Measurements from ENCODE around the gene FERMT1.
"Not testable (repeated sequence)": the region's sequence is repeated elsewhere in the genome, so short reads cannot be mapped to it uniquely, and the experiment has no call there.

FERMT1 gene

DNA sequence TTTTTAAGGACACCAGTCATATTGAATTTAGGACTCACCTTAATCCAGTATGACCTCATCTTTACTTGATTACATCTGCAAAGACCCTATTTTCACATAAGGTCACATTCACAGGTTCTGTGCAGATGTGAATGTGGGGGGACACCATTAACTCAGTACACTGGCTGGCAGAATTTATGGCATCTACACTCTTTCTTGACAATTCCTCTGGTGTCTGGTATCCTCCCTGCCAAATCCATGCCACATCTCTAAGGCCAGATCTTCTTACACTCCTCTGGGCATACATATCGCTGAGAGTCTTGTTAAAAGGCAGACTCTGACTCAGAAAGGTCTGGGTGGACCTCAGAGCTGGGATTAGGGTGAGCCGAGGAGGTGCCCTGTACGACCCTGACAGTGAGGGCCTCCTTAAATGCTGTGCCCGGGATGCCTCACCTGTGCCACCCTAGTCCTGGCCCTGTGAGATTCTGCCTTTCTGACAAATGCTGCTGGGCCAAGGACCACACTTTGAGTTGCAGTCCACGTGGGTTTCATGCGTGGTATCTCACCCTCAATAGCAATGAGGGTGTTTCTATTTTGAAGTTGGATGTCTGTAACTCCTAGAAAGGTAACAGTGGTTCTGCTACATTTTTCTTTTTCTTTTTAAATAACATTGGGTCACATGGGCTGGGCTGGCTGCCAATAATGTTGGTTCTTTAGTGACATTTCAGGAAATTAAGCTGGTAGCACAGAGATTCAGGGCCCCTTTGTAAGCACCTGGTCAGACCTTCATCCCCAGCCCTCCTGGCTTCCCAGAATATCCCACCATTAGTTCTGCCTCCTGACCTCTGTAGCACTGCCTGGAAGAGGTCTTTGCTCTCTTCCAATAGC is 51.8 kb downstream of the FERMT1 start:
- no peak for DNase-seq (ENCODE audit: low read depth in 2 of 2)

DNA sequence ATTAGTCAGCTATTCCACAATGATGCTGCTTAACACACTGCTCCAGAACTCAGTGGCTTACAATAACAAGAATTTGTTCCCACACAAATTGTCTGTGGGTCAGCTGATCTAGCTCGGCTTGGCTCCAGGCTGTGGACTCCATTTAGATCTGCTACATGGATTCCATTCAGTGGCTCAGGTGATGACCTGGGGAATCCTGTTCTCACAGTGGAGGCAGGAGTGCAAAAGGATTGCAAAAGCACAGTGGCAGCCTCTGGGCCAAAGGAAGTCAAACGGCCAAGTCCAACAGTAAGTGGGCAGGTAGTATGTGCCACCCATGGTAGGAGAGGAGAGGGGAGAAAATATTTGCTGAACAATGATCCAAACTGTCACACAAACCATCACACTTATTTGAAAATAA is 53.2 kb downstream of the FERMT1 start:
- no peak for DNase-seq (ENCODE audit: low read depth in 2 of 2)

DNA sequence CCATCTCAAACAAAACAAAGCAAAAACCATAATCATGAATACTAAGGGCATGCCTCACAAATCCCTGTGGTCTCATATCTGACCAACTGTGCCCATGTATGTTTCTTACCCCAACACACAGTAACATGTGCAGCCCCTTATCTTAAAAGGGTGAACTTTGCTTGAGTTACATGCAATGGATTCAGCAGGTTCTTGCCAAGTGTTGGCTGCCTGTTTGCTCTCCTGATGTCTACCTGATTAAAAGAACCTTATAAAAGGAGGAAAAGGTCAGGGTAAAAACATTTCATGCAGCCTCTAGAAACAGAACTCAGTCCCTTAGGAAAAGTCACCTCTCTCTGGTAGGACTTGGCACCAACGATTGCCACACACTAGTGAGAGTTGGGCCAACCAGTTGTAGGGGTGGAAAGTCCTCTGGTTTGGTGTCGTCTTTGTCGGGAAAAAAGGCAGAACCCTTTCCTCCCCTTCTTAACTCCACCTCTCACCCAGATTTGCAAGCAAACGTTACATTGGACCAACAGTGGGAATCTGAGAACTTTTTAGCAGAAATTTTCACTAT is 55.0 kb downstream of the FERMT1 start:
- no peak for DNase-seq (ENCODE audit: low read depth in 2 of 2)

DNA sequence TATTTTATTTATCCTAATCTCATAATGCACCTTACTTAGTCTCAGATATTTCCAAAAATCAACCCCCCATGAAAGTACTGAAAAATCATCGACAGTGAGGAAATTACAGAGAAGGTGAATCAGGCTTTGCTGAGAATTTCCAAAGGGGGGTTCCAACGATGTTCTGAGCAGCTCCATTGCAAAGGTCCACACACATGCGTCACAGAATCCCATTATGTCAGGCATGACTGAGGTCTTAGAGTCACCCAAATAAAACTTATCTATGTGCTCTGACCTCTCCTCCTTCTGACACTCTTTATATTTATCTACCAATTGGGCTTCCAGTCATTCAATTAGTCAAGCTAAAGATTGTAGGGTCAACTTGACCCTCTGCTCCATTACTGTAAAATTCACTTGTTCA is 56.2 kb downstream of the FERMT1 start:
- no peak for DNase-seq (ENCODE audit: low read depth in 2 of 2)

DNA sequence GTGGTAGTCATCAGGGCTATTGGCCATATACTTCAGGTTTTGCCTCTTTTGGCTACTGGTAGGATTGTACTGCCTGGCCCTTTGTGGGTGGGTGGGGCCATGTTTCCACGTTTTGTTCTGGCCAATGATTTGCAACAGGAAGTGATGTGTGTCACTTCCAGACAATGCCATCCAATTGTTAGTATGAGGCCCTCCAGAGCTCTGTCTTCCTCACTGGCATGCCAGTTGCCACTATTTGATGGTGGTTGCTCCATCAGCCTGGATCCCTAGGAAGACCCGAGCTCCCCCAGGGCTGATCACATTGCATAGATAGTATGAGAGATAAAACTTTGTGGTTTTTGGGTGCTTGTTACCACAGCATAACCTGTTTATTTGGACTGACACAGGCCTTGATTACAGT is 61.3 kb downstream of the FERMT1 start:
- DNase-seq (ENCODE audit: low read depth in 2 of 2), result no peak

DNA sequence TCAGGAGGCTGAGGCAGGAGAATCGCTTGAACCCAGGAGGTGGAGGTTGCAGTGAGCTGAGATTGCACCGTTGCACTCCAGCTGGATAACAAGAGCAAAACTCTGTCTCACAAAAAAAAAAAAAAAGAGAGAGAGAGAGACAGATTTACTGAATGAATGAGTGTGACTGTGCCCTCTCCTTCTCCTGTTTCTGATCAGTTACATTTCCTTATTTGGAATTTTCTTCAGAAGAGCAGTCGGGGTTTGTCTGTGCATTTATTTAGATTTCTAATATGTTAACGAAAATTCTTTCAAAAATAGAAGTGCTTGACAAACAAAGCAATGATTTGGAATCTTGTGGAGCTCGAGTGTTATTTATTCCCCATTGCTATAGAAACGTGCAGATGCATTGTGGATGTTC is 62.6 kb downstream of the FERMT1 start:
- DNase-seq (ENCODE audit: low read depth in 2 of 2), result no peak

DNA sequence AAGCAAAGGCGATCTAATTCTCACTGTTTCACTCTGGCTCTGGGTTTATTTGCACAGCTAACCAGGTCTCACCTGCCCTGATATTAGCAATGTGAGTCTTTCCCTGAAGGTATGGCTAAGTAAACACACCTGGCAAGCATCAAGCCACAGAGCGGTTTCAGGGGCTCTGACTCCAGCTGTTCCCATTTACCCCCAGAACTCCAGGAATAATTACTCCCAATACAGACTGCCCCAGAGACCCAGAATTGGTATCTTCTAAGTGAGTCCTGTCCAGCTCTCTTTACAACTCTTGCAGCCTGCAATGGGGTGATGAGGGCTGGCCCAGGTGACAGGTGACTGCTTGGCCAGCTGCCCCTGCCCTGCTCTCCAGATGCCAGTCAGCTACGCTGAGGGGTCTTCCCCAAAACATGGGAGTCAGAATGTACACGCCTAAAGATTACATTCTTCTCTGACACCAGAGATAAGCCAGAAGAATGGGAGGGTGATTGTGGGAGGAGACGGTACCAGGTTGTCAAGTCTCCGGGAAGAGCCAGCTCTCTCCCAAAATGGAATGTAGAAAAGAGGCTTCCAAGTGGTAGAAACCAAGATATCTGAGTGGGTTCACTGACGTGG is 64.0 kb downstream of the FERMT1 start:
- DNase-seq (ENCODE audit: low read depth in 2 of 2), result no peak

DNA sequence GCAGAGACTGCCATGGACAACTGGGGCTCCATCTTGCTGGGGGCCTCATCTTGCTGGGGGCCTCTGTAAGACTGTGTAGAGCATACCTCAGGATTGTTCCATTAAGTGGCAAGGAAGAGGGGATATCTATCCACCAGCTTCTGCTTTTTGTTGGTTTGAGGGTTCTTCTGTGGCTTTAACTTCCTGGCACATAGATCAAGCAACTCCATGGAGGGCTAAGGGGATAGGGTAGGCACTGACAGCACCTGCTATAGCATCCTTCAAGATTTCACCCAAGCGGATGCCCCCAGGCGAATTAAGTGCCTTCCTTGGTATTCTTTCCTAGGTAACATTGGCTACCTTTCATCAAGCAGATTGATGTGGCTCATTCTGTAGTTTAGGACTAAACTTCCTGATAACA is 65.1 kb downstream of the FERMT1 start:
- no peak for DNase-seq (ENCODE audit: low read depth in 2 of 2)

DNA sequence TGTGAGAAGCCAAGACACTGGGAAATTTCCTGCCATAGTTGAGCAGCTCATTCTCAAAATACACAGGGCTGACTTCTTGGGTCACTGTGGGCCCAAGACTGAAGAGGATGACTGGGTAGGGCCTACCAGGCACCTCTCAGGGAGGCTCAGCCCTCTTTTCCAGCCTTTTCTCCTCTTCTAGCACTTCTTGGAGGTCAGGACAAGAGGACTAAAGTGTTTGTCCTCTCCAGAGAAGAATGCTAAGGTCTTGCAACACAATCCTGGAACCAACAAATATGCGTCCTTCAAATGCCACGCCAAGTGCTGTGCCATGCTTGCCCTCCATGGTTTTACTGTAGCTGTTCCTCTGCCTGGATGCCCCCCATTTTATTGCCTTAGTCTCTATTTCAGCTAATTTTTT is 65.7 kb downstream of the FERMT1 start:
- no peak for DNase-seq (ENCODE audit: low read depth in 2 of 2)

DNA sequence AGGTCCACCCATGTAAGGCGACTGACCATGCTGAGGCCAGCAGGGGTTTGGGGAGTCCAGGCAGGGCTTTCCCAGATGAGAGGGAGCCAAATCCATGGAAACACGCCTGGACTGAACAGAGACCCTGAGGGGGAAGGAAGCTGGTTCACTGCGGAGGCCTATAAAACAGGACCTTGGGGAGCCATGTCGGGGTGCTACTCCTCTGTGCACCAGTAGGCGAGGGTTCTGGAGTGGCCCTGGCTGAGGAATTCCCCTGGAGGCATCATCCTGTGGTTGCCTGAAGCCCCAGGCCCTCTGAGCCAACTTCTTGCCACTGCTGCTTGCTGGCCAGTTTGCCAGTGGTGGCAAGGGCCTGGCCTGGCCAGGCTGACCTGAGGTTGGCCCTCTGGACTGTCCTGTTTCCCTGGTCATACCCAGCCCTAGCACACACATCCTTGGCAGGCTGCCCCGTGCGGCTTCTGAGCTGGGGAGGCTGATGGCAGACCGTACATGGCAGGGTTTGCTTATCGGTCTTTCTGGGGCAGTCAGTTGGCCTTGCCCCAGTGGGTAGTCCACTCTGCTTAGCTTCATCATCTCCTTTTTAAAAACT is 66.8 kb downstream of the FERMT1 start:
- no peak for DNase-seq (ENCODE audit: low read depth in 2 of 2)

DNA sequence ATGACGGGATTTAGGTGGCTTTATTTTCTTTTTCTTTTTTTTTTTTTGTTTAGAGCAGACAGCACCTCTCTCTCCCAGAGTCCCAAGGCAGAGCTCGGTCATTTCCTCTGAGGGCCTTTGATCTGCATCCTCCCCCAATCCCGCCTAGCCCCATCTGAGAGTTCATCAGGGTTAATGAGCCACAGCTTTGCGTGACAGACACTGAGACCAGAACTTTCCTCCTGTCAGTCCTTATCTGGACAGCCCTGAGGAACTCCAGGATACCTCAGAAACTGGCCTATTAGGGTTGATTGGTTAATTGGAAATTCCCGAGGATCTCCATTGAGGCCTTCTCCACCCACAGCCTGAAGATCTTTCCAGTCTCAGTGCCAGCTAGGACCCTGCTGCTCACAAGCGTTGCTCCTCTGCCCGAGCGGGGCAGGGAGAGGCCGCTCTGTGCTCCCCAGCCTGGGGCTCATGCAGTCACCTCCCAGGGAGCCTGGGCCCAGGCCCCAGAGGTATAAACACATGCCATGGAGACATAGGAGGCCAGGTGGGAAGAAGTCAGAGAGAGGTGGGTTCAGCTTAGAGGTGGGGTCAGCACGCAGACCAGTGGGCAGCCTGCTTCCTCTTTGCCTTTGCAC is 67.6 kb downstream of the FERMT1 start:
- DNase-seq (ENCODE audit: low read depth in 2 of 2), result no peak

DNA sequence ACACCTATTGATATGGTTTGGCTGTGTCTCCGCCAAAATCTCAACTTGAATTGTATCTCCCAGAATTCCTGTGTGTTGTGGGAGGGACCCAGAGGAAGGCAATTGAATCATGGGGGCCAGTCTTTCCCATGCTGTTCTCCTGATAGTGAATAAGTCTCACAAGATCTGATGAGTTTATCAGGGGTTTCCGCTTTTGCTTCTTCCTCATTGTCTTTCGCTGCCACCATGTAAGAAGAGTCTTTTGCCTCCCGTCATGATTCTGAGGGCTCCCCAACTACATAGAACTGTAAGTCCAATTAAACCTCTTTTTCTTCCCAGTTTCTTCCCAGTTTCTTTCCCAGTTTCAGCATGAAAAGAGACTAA is 68.2 kb downstream of the FERMT1 start:
- DNase-seq (ENCODE audit: low read depth in 2 of 2), result not testable (repeated sequence)

DNA sequence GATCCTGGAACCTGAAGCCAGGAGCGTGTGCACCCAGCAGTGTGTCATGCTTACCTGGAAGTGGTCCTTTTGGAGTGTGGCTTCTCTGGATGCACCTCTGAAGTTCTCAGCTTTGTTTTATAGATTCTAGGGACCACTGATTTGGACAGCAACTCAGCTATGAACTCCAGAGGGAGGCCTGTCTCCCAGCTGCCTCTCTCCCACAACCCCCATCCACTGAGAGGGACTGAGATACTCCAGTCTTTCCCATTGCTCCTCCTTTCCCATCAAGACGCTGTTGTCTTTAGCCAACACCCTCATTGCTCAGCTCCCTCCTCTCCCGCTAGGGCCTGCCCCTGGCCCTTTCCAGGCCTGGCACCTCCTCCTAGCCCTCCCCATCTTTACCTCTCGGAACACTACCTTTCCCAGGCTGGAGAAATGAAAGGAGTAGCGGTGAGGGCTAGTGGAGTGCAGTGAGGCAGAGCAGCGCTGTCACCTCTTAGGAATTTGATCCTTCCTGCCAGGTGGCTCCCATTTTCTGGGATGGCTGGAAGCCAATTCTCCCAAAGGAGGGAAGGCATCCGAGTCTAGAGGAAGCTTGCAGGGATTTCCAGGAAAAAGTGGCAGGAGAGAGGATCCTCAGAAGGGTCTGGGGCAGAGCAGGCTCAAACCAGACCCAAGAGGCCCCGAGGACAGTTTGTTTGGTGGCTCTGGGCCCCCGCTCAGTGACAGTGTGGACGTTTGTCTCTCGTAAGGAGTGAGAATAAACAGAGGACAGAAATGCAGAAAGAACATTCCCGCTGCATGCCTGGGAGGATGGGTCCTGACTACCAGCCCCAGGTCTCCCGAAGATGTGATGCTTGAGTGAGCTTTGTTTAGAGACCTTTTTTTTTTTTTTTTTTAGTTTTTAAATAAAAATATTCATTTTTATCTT is 68.8 kb downstream of the FERMT1 start, which contains the start of gene LRRN4:
Gene LRRN4, minus strand, starts transcription at position 285 of the 913 bp plus-strand sequence. CDS start 1,261 bp downstream, outside the sequence.
- no peak for DNase-seq (ENCODE audit: low read depth in 2 of 2)

DNA sequence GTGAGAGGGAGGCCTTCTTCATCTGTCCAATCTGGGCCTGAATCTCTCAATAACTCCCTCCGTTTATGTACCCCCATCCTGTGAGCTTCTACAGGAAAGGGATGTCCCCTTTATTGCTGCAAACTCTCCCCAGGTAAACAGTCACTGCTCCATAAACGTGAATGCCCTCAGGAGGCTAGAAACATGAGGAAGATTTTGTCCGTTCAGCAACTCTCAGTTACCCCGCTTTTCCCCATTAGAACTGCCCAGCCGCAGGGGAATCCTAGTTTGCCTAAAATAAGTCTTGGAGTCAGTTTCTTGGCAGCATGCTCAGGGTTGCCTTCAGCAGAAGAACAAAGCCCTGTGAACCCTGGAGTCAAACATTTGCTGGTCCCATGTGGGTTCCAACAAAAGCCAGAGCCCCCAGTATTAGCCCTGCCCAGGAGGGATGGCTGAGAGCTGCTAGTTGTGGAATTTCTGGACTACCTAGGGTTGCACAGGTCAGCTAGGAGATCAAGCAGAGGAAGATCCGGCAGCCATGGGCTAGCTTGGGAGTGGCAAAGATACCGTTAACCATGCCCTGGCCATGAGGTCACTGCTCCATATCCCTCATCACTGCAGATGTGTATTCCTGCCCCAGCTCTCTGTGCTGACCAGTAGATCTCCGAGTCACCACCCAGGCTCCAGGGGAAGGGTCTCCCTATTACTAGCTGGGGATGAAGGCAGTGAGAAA is 69.6 kb downstream of the FERMT1 start:
- no peak for DNase-seq (ENCODE audit: low read depth in 2 of 2)

DNA sequence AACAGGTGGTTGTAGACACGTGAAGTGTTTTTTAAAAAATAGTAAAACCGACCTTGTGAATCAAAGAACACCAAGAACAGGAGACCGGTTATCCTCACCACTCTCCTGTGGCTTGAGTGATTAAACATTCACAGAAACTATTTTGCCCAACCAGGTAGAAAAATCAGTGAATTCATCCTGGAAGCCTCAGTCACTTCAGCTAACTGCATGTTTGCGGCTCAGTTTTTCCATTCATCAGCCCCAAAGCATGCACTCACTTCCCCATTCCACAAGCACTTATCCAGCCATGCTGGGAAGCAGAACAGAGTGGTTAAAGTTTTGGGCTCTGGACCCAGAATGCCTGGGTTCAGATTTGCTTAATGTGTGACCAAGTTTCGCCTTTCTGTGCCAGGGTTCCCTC is 71.3 kb downstream of the FERMT1 start:
- no peak for DNase-seq (ENCODE audit: low read depth in 2 of 2)

DNA sequence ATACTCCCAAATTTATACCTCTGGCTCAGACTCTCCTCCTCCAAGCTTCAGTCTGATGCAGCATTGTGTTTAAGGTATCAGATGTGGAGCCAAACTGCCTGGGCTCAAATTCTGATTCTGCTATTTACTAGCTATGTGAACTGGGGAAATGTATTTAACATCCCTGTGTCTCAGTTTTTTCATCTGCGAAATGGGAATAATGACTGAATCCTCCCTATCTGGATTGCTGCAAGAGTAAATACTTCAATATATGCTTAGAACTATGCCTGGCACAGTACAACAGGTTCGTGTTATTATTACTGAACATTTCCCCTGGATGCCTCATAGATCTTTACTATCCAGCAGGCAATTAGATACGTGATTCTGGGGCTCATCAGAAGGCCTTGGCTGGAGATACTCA is 74.4 kb downstream of the FERMT1 start:
- DNase-seq (ENCODE audit: low read depth in 2 of 2), result no peak

DNA sequence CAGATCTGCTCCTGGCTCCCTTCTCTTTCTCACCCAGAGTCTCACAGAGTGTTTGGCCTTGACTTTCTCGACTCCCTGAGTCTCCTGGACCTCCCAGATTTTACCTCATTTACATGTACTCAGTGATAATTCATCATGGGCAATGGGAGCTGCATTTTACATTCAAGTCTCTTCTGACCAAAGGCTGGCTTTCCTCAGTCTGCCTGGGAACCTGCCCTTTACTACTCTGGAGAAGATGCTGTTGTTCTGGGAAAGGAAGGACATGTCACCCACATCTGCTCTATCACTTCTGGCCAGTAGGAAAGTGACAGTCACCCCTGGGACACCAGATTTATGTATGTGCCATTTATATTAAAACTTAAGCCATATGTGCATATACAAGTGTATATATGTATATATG is 76.4 kb downstream of the FERMT1 start:
- no peak for DNase-seq (ENCODE audit: low read depth in 2 of 2)

DNA sequence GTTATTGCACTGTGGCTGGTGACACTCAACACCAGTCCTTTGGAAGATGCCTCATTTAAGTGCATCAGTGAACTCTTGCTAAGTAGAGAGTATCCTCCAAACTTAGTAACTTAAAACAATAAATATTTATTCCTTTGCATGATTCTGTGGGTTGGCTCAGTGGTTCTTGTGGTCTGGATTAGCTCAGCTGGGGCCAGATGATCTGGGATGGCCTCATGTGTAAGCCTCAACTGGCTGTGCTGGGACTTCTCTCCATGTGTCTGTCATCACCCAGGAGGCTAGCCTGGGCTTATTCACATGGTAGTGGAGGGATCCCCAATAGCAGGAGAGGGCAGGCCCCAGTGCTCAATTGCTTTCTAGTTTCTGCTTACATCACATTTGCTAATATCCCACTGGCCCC is 77.3 kb downstream of the FERMT1 start:
- no peak for DNase-seq (ENCODE audit: low read depth in 2 of 2)

DNA sequence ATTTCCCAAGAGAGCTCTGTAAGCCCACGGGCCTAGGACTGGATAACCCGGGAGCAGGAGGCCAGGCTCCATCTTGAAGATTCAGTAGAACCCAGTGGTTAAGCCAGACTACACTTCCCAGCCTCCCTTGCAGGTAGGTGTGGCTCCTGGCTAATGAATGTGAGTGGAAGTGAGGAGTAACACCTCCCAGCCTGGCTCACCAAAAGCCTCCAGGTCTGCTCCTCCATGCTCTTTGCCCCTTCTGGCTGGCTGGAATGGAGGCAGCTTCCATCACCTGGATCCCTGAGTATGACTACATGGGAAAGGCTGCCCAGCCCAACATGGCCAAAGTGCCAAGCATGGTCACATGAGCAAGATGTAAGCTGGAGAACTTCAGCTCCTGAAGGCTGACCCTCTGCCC is 78.7 kb downstream of the FERMT1 start:
- DNase-seq (ENCODE audit: low read depth in 2 of 2), result no peak

DNA sequence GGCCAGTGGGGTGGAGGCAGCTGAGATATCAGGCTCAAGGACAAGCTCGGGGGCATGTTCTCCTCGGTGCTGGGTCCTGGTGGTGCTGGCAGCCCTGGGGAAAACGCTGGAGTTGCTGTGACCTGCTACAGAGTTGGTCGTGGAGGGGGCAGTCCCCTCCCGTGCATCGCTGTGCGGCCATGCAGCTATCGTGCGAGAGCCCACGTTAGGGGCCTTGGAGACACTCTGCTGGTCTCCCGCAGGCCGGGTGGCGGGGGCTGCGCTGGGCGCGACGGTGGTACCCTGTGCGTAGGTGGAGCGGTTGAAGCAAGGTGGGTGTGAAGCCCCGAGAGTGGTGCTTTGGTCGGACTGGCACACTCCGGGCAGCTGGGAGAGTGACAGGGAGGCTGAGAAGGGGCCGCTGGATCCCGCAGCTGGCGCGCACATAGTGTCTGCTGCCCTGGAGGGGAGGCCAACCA is 81.0 kb downstream of the FERMT1 start:
- DNase-seq (ENCODE audit: low read depth in 2 of 2), result no peak
